IPS DF 6.9 (cell line): ENCODE results near the gene COASY.
A peak's percentile ranks its signal among the peaks of the same experiment; 100 is the strongest.

Source experiments
- DNase-seq: peaks from one replicate; pipeline ENCODE4 v3.0.0-alpha.2; 2013; ENCODE audit warnings: low read depth, low spot score
- H3K27ac ChIP-seq: one replicate; pipeline ENCODE4 v1.5.1; 2013; ENCODE audit warnings: low read length, control low read depth
- H3K27me3 ChIP-seq: 2 replicates; pipeline ENCODE4 v1.6.1; 2013; ENCODE audit warnings: mild to moderate bottlenecking, low read length; ENCODE audit not compliant: control insufficient read depth, insufficient read depth
- H3K36me3 ChIP-seq: 2 replicates; pipeline ENCODE4 v1.6.1; 2013; ENCODE audit warnings: low read length; ENCODE audit not compliant: control insufficient read depth, insufficient read depth
- H3K4me1 ChIP-seq: 2 replicates; pipeline ENCODE4 v1.6.1; 2013; ENCODE audit warnings: low read length; ENCODE audit not compliant: control insufficient read depth, insufficient read depth
- H3K4me3 ChIP-seq: 2 replicates; pipeline ENCODE4 v1.5.1; 2013; ENCODE audit warnings: mild to moderate bottlenecking, low read length
- H3K9me3 ChIP-seq: 2 replicates; pipeline ENCODE4 v1.6.1; 2013; ENCODE audit warnings: low read length, inconsistent platforms; ENCODE audit not compliant: control insufficient read depth, insufficient read depth
- WGBS: extraction: QIAGEN DNeasy Blood & Tissue Kit; methylation state at CpG from one replicate; pipeline ENCODE4 v1.1.7; 2013; ENCODE audit warnings: mixed read lengths, missing lambda C conversion rate; ENCODE audit not compliant: insufficient read length, insufficient coverage; 5-methylcytosine and 5-hydroxymethylcytosine counted together

Gene COASY

DNA sequence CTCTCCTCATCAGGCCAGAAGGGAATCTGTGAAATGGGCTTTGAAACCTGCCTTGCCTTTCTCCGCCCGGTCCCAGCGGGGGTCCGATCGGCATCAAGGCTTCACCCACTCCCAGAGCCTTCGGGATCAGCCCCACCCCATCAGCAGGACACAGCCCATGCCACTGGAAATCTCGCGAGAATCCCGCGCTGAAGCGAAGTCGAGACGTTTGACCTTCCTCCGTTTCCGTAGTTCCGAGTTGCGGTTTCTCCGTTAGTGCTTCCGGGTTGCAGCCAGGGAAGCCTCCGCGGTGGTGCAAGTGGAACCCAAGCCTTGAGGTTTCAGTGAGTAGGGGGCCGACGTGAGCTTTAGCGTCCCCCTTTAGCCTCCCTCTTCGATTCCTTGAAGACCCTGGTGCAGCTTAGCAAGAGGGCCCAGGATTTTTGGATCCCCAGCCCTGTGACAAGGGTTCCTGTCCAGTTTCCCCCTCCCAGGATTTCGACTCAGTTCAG, at the start of gene COASY:
Gene COASY, plus strand, starts transcription at position 252 of the 491 bp plus-strand sequence. CDS start 475 bp downstream, outside the sequence.
- Histone ChIP-seq H3K27ac (no peak within 1 kb of the TSS), H3K27me3 (no peaks in the 10 kb centered on the region), H3K4me3 (peak within 1 kb of the TSS; percentile 78), H3K36me3 (peaks cover 10% of the 10 kb centered on the region), H3K4me1 (peaks cover 3% of the 10 kb centered on the region; the same call in 1 of the 2 replicates), H3K9me3 (no peaks in the 10 kb centered on the region)
- peak; percentile 98 for DNase-seq
- WGBS, result no CpG with 5 or more reads among the region's 26 CpGs

- peaks cover 21% of the 10 kb centered on the region; the same call in 1 of the 2 replicates for H3K36me3 ChIP-seq
- no peaks in the 10 kb centered on the region for H3K9me3 ChIP-seq
- WGBS, result no CpG with 5 or more reads among the region's 9 CpGs
- H3K27me3 ChIP-seq, result no peaks in the 10 kb centered on the region
- no peak for DNase-seq
- no peak overlapping the region for H3K4me3 ChIP-seq
- H3K27ac ChIP-seq, result no peak overlapping the region
- H3K4me1 ChIP-seq, result no peaks in the 10 kb centered on the region
Observed at GRCh38 chr17:42512246-42512645, 49.7 kb upstream of the COASY start.

DNA sequence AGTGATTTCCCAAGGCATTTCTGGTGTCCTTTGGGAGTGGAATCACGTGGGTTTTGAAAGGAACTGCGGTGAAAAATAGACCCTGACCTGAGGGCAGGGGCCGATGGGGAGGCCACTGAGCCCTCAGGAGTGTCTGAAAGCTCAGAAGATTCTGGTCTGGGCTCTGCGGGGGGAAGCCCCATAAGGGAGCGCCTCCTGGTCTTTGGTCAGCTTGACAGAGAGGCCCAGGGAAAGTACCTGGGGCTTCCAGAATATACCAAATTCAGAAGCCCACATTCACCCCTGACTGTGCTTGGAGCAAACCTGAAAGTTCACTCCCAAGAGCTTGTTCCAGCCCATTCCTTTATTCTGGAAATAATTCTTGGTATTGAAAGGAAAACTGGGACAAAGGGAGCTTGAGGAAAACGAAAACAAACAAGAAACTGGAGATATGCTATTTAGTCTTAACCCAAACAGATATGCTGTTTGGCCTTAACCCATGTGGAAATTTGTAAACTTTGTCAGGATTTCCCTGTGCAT, 49.2 kb upstream of the COASY start:
- no CpG with 5 or more reads among the region's 6 CpGs for WGBS
- DNase-seq, result no peak

GRCh38 chr17:42513686-42514085, 48.3 kb upstream of the COASY start:
- DNase-seq, result no peak
- WGBS, result no CpG with 5 or more reads among the region's 11 CpGs
- Histone ChIP-seq H3K36me3 (peaks cover 16% of the 10 kb centered on the region; the same call in 1 of the 2 replicates), H3K4me1 (no peaks in the 10 kb centered on the region), H3K27ac (no peak overlapping the region), H3K27me3 (no peaks in the 10 kb centered on the region), H3K9me3 (no peaks in the 10 kb centered on the region), H3K4me3 (no peak overlapping the region)

More for the DNA sequence above, 49.2 kb upstream of the COASY start:
- H3K36me3 ChIP-seq, result peaks cover 21% of the 10 kb centered on the region; the same call in 1 of the 2 replicates
- no peaks in the 10 kb centered on the region for H3K4me1 ChIP-seq
- no peaks in the 10 kb centered on the region for H3K27me3 ChIP-seq
- H3K4me3 ChIP-seq, result no peak overlapping the region
- no peaks in the 10 kb centered on the region for H3K9me3 ChIP-seq
- no peak overlapping the region for H3K27ac ChIP-seq

- Histone ChIP-seq H3K27ac (no peak overlapping the region), H3K4me3 (no peak overlapping the region), H3K27me3 (no peaks in the 10 kb centered on the region), H3K36me3 (peaks cover 13% of the 10 kb centered on the region; the same call in 1 of the 2 replicates), H3K9me3 (no peaks in the 10 kb centered on the region), H3K4me1 (no peaks in the 10 kb centered on the region)
- WGBS, result no CpG with 5 or more reads among the region's 11 CpGs
- no peak for DNase-seq
Observed at GRCh38 chr17:42514279-42514678, 47.7 kb upstream of the COASY start.

- no CpG with 5 or more reads among the region's 8 CpGs for WGBS
- no peak for DNase-seq
- H3K4me1 ChIP-seq, result peaks cover 1% of the 10 kb centered on the region; the same call in 1 of the 2 replicates
- no peaks in the 10 kb centered on the region for H3K27me3 ChIP-seq
- H3K9me3 ChIP-seq, result no peaks in the 10 kb centered on the region
- no peak overlapping the region for H3K4me3 ChIP-seq
- H3K36me3 ChIP-seq, result peaks cover 11% of the 10 kb centered on the region; the same call in 1 of the 2 replicates
- H3K27ac ChIP-seq, result no peak overlapping the region
Observed at GRCh38 chr17:42514867-42515266, 47.1 kb upstream of the COASY start.

- no peaks in the 10 kb centered on the region for H3K27me3 ChIP-seq
- no peak overlapping the region for H3K4me3 ChIP-seq
- no CpG with 5 or more reads among the region's 9 CpGs for WGBS
- H3K27ac ChIP-seq, result no peak overlapping the region
- H3K9me3 ChIP-seq, result no peaks in the 10 kb centered on the region
- DNase-seq, result no peak
- peaks cover 4% of the 10 kb centered on the region for H3K4me1 ChIP-seq
- peaks cover 21% of the 10 kb centered on the region for H3K36me3 ChIP-seq
Observed at GRCh38 chr17:42517516-42517915, 44.4 kb upstream of the COASY start.

GRCh38 chr17:42518046-42518754, 43.7 kb upstream of the COASY start:
- WGBS, result no CpG with 5 or more reads among the region's 9 CpGs
- DNase-seq, result no peak
- Histone ChIP-seq H3K36me3 (peaks cover 21% of the 10 kb centered on the region), H3K27ac (no peak overlapping the region), H3K27me3 (no peaks in the 10 kb centered on the region), H3K9me3 (no peaks in the 10 kb centered on the region), H3K4me3 (no peak overlapping the region), H3K4me1 (peaks cover 4% of the 10 kb centered on the region)

DNA sequence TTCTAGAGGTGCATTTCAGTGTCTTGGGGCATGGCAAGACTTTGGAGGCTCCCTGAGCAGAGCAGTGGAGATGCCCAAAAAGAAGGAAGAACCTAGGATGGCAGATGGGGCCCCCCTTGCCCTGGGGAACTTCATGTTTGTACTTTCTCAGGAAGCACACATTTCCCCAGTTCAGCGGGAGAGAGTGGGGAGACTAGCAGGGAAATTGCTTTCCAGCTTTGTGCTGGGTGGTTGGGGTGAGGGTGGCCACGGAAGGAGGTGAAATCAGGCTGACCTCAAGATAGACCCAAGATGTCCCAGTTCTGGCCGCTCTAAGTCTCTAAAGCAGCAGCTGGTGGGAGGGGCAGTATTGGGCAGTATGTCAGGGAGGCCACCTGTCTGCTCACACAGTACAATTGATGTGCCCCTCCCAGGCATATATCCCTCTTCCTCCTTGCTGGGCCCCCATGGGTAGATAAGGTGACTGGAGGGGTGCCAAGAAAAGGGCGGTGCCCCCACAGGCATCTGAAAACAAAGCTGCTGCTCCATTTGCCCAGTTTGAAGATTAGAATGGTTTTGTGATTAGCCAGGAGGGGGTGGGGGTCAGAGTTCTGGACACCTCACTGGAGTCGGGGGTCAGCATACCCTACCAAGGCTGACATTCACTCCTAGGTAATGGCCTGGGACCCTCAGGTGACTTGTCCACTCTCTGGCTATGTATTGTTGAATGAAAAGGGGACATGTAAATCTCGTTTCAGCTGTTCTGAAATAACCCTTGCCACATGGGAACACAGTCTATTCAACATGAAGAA, 43.0 kb upstream of the COASY start:
- peaks cover 19% of the 10 kb centered on the region for H3K36me3 ChIP-seq
- WGBS, result no CpG with 5 or more reads among the region's 6 CpGs
- no peaks in the 10 kb centered on the region for H3K27me3 ChIP-seq
- H3K9me3 ChIP-seq, result no peaks in the 10 kb centered on the region
- peaks cover 4% of the 10 kb centered on the region for H3K4me1 ChIP-seq
- H3K4me3 ChIP-seq, result no peak overlapping the region
- no peak for DNase-seq
- H3K27ac ChIP-seq, result no peak overlapping the region
